ENCODE data around the gene BMP7. TPM values are rescaled to one million over a fixed set of nuclear protein-coding genes. Genes with fewer than 3 reads are reported as not detected.
A peak's percentile ranks its signal among the peaks of the same experiment; 100 is the strongest.

Gene BMP7
- total RNA-seq, 1 experiment from 2014 or later = not detected

GRCh38 chr20:57278457-57278856, 12.0 kb upstream of the BMP7 start:
- Mint-ChIP-seq H3K4me1 (ENCODE audit: insufficient read depth, unreplicated experiment) (peaks cover 7% of the 10 kb centered on the region), H3K27ac (ENCODE audit: low read depth, unreplicated experiment) (no peak overlapping the region), H3K27me3 (ENCODE audit: insufficient read depth, unreplicated experiment) (peaks cover 53% of the 10 kb centered on the region), H3K9me3 (ENCODE audit: unreplicated experiment) (no peaks in the 10 kb centered on the region), H3K36me3 (ENCODE audit: insufficient read depth, unreplicated experiment) (no peaks in the 10 kb centered on the region), H3K4me3 (ENCODE audit: unreplicated experiment) (no peak overlapping the region)
- ChIA-PET POLR2A (interaction anchor here (0.7 kb wide), 1 partner anchor 17 kb away, joined by 3 read pairs; no protein-coding TSS in a partner anchor), CTCF (no interaction called here)
- intact Hi-C loops (cut with micrococcal nuclease) = loop anchor here (10.0 kb wide), 1 partner anchor 184 kb away; no protein-coding TSS in a partner anchor
- no peak for TF ChIP-seq CTCF (IDR thresholded peaks at IDR 0.05; ENCODE audit: unreplicated experiment)
- DNase-seq (ENCODE audit: unreplicated experiment) = no peak
- BruUV-seq (replicated peaks) = no TSS peak

GRCh38 chr20:57277398-57278105, 11.1 kb upstream of the BMP7 start:
- ChIA-PET CTCF (interaction anchor here (0.6 kb wide), 2 partner anchors 11 to 50 kb away, joined by 3 read pairs; no protein-coding TSS in a partner anchor), POLR2A (interaction anchor here (0.8 kb wide), 1 partner anchor 9 kb away, joined by 3 read pairs; no protein-coding TSS in a partner anchor)
- H3K27ac Mint-ChIP-seq (ENCODE audit: low read depth, unreplicated experiment) = no peak overlapping the region
- BruUV-seq (replicated peaks) = no TSS peak
- intact Hi-C loops (cut with micrococcal nuclease) = loop anchor here (10.0 kb wide), 1 partner anchor 183 kb away; no protein-coding TSS in a partner anchor
- no peak for TF ChIP-seq CTCF (IDR thresholded peaks at IDR 0.05; ENCODE audit: unreplicated experiment)
- peaks cover 48% of the 10 kb centered on the region for H3K27me3 Mint-ChIP-seq (ENCODE audit: insufficient read depth, unreplicated experiment)
- H3K9me3 Mint-ChIP-seq (ENCODE audit: unreplicated experiment) = no peaks in the 10 kb centered on the region
- no peak overlapping the region for H3K4me3 Mint-ChIP-seq (ENCODE audit: unreplicated experiment)
- H3K36me3 Mint-ChIP-seq (ENCODE audit: insufficient read depth, unreplicated experiment) = no peaks in the 10 kb centered on the region
- DNase-seq (ENCODE audit: unreplicated experiment) = no peak
- H3K4me1 Mint-ChIP-seq (ENCODE audit: insufficient read depth, unreplicated experiment) = peaks cover 7% of the 10 kb centered on the region

GRCh38 chr20:57276221-57276620, 9.8 kb upstream of the BMP7 start:
- Mint-ChIP-seq H3K4me3 (ENCODE audit: unreplicated experiment) (no peak overlapping the region), H3K27me3 (ENCODE audit: insufficient read depth, unreplicated experiment) (peaks cover 53% of the 10 kb centered on the region), H3K9me3 (ENCODE audit: unreplicated experiment) (no peaks in the 10 kb centered on the region), H3K36me3 (ENCODE audit: insufficient read depth, unreplicated experiment) (no peaks in the 10 kb centered on the region), H3K4me1 (ENCODE audit: insufficient read depth, unreplicated experiment) (peaks cover 7% of the 10 kb centered on the region), H3K27ac (ENCODE audit: low read depth, unreplicated experiment) (no peak overlapping the region)
- TF ChIP-seq CTCF (IDR thresholded peaks at IDR 0.05; ENCODE audit: unreplicated experiment) = no peak
- intact Hi-C loops (cut with micrococcal nuclease) = loop anchor here (10.0 kb wide), 1 partner anchor 181 kb away; no protein-coding TSS in a partner anchor
- ChIA-PET POLR2A (interaction anchor here (0.7 to 1.6 kb wide), 3 partner anchors 47 to 721 kb away, joined by 3 to 9 read pairs (median 4); no protein-coding TSS in a partner anchor), CTCF (interaction anchor here (0.9 to 1.3 kb wide), 2 partner anchors 11 to 52 kb away, joined by 4 to 5 read pairs; no protein-coding TSS in a partner anchor)
- BruUV-seq (replicated peaks) = no TSS peak
- DNase-seq (ENCODE audit: unreplicated experiment) = no peak

GRCh38 chr20:57275813-57276212, 9.4 kb upstream of the BMP7 start:
- Mint-ChIP-seq H3K4me1 (ENCODE audit: insufficient read depth, unreplicated experiment) (peaks cover 7% of the 10 kb centered on the region), H3K36me3 (ENCODE audit: insufficient read depth, unreplicated experiment) (no peaks in the 10 kb centered on the region), H3K27me3 (ENCODE audit: insufficient read depth, unreplicated experiment) (peaks cover 50% of the 10 kb centered on the region), H3K9me3 (ENCODE audit: unreplicated experiment) (no peaks in the 10 kb centered on the region), H3K27ac (ENCODE audit: low read depth, unreplicated experiment) (no peak overlapping the region), H3K4me3 (ENCODE audit: unreplicated experiment) (no peak overlapping the region)
- ChIA-PET CTCF (interaction anchor here (0.7 to 1.3 kb wide), 2 partner anchors 52 to 53 kb away, joined by 3 to 4 read pairs; no protein-coding TSS in a partner anchor), POLR2A (interaction anchor here (0.7 to 1.6 kb wide), 3 partner anchors 47 to 721 kb away, joined by 3 to 9 read pairs (median 4); no protein-coding TSS in a partner anchor)
- intact Hi-C loops (cut with micrococcal nuclease) = loop anchor here (10.0 kb wide), 1 partner anchor 181 kb away; no protein-coding TSS in a partner anchor
- TF ChIP-seq CTCF (IDR thresholded peaks at IDR 0.05; ENCODE audit: unreplicated experiment) = no peak
- no TSS peak for BruUV-seq (replicated peaks)
- DNase-seq (ENCODE audit: unreplicated experiment) = peak; percentile 8
